Right atrium auricular region (tissue), 2 donors: Measurements from ENCODE around the gene ANKRD11. TPM values are rescaled to one million over a fixed set of nuclear protein-coding genes. Genes with fewer than 3 reads are reported as not detected.

Experiments
- DNase-seq: peaks from one replicate; pipeline ENCODE4 v3.0.0-alpha.2; 2019; ENCODE audit warnings: low spot score
- H3K27ac ChIP-seq, 2 donors: fragments of 200-600 bp; sonication (generic); 1 replicate in 1 of 2; 2 replicates in 1 of 2; pipeline ENCODE4 v1.5.1; 2016 to 2019
- H3K27me3 ChIP-seq, 2 donors: fragments of 200-600 bp; sonication (generic); one replicate each; pipeline versions ENCODE4 v1.5.1 to v1.6.0; 2017 to 2019
- H3K36me3 ChIP-seq: fragments of 200-600 bp; sonication (generic); one replicate; pipeline ENCODE4 v1.5.1; 2016
- H3K4me1 ChIP-seq, 2 donors: fragments of 200-600 bp; sonication (generic); one replicate each; pipeline versions ENCODE4 v1.5.1 to v1.6.0; 2017 to 2019
- H3K4me3 ChIP-seq, 2 donors: fragments of 200-600 bp; sonication (generic); 1 replicate in 1 of 2; 2 replicates in 1 of 2; pipeline ENCODE4 v1.5.1; 2017 to 2019; ENCODE audit warnings: mild to moderate bottlenecking in 1 of 2, moderate library complexity in 1 of 2
- H3K9me3 ChIP-seq, 2 donors: fragments of 200-600 bp; sonication (generic); one replicate each; pipeline ENCODE4 v1.5.1; 2019
- total RNA-seq, 2 donors: library from RNA; depleted of rRNA; stranded (reverse); fragments of >200 nt; gene quantifications; one replicate each; pipeline ENCODE4 v1.1.0, GENCODE V29; 2016
- TF ChIP-seq, protein P1 (sequence below), 2 donors: fragments of 200-600 bp; sonication (generic); IDR thresholded peaks; one replicate each; pipeline ENCODE4 v1.5.1; 2019; ENCODE audit warnings: antibody characterized with exemption in 2 of 2

The ANKRD11 gene
- total RNA-seq, 2 donors from 2014 or later = 55.2 to 68.1 TPM

DNA sequence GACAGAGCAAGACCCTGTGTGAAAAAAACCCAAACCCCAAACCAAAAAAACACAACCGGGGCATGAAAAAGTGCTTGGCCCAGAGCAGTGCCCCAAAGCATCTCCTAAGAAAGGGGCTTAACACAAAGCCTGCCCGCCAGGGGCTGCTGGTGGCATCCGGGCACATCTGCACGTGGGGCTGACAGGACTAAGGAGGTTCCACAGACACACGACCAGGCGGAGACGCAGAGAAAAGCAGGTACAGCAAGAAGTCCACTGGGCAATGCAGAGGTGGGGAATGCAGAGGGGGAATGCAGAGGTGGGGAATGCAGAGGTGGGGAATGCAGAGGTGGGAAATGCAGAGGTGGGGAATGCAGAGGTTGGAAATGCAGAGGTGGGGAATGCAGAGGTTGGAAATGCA, 163.6 kb downstream of the ANKRD11 start:
- peak overlapping the region; percentile 63 to 78 for H3K27ac ChIP-seq
- DNase-seq = no peak
- peaks cover 0 to 83% of the 10 kb centered on the region in 2 donors for H3K4me1 ChIP-seq

DNA sequence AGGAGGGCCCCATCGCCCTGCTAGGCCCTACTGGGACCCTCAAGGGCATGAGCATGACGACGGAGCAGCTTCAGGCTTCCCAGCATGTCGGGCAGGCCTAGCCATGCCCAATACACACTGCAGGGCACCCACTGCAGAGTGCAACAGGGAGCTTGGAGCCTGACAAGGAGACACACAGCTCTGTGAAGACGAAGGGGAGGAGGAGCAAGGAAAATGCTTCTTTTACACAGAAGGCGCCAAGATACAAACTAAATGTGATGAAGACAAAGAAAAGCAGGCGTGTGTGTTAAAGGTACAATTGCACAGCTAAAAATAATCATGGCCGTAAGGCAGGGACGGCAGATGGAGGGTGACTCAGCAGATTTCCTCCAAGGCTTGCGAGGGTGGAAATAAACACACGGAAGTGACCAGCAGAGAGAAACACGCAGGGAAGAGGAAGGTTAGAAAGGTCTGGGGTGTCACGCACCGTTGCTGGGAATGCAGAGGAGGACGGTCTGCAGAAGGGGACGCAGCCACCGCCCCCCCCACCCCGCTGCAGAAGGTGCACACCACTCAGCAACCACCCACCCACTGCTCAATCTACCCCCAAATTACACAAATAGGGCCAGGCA, 164.4 kb downstream of the ANKRD11 start:
- Histone ChIP-seq H3K27me3 (no peaks in the 10 kb centered on the region), H3K4me1 (peaks cover 0 to 85% of the 10 kb centered on the region in 2 donors), H3K9me3 (no peaks in the 10 kb centered on the region), H3K27ac (peak overlapping the region; percentile 63 to 78), H3K4me3 (peak overlapping the region in 1 of 2 donors; percentile 18), H3K36me3 (no peaks in the 10 kb centered on the region)
- TF ChIP-seq, protein P1, sequence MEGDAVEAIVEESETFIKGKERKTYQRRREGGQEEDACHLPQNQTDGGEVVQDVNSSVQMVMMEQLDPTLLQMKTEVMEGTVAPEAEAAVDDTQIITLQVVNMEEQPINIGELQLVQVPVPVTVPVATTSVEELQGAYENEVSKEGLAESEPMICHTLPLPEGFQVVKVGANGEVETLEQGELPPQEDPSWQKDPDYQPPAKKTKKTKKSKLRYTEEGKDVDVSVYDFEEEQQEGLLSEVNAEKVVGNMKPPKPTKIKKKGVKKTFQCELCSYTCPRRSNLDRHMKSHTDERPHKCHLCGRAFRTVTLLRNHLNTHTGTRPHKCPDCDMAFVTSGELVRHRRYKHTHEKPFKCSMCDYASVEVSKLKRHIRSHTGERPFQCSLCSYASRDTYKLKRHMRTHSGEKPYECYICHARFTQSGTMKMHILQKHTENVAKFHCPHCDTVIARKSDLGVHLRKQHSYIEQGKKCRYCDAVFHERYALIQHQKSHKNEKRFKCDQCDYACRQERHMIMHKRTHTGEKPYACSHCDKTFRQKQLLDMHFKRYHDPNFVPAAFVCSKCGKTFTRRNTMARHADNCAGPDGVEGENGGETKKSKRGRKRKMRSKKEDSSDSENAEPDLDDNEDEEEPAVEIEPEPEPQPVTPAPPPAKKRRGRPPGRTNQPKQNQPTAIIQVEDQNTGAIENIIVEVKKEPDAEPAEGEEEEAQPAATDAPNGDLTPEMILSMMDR (IDR thresholded peaks at IDR 0.05) = no peak
- DNase-seq = peak; percentile 83

More for the DNA sequence above, 163.6 kb downstream of the ANKRD11 start:
- H3K36me3 ChIP-seq = no peaks in the 10 kb centered on the region
- no peaks in the 10 kb centered on the region for H3K9me3 ChIP-seq
- H3K27me3 ChIP-seq = no peaks in the 10 kb centered on the region
- no peak overlapping the region for H3K4me3 ChIP-seq
- TF ChIP-seq, protein P1 (IDR thresholded peaks at IDR 0.05) = no peak

DNA sequence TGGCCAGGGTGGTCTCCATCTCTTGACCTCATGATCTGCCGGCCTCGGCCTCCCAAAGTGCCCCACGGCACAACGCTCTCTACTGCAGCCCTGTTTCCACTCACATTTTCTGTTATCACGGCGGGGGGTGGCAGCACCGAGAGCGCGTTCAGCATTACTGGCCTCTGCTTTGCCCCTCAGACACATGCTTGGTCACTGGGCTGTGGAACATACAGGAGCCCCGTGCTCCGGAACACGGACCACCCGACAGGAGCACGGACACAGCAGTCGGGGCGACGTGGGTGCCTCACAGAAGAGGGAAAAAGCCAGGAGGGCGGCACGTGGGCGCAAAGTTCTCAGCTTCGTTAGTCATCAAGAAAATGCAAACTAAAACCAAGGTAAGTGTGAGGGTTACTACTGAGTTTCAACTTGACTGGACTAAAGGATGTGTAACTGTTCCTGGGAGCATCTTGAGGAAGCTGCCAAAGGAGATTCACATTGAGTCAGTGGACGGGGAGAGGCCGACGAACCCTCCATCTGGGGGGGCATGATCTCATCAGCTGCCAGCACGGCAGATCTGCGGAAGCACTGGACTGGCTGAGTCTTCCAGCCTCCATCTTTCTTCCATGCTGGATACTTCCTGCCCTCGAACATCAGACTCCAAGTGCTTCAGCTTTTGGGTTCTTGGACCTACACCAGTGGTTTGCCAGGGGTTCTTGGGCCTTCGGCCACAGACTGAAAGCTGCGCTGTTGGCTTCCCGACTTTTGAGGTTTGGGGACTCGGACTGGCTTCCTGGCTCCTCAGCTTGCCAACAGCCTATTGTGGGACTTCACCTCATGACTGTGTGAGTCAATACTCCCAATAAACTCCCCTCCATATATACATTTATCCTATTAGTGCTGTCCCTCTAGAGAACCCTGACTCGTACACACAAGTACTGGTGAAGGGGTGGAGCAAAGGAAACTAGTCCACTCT, 166.0 kb downstream of the ANKRD11 start:
- Histone ChIP-seq H3K36me3 (no peaks in the 10 kb centered on the region), H3K27ac (peak overlapping the region; percentile 63 to 78), H3K9me3 (no peaks in the 10 kb centered on the region), H3K4me3 (no peak overlapping the region), H3K4me1 (peaks cover 4 to 85% of the 10 kb centered on the region in 2 donors), H3K27me3 (no peaks in the 10 kb centered on the region)
- TF ChIP-seq, protein P1 (IDR thresholded peaks at IDR 0.05) = no peak
- DNase-seq = no peak

DNA sequence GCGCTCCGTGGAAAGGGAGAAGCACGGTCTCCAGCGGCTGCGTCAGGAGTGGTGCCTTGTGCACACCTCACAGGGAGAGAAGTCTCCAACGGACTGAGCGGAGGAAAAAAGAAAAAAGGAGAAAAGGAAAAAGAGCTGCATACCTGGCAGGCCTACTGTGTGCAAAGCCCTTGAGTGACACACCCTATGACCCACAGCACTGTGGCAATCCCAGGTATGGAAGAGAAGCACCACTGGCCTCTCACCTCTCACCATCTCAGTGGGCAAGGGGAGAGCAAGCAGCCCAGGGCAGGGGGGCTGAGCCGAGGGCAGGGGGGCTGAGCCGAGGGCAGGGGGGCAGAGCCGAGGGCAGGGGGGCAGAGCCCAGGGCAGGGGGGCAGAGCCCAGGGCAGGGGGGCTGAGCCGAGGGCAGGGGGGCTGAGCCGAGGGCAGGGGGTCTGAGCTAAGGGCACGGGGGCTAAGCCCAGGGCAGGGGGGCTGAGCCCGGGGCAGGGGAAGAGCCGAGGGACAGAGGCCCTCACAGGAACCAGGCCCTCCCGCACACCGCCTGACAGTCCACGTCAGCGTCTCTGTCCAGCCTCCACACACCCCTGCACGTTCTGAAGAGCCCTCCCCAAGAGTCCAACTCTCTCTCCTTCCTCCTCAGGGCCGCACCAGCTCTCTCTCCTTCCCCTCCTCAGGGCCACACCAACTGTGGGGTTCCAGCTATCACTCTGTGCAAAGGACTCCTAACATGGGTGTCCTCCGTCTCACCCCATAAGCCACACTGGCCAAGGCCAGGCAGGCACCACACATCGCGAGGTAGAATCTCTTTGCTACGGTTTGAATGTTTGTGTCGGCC, 167.0 kb downstream of the ANKRD11 start:
- Histone ChIP-seq H3K36me3 (no peaks in the 10 kb centered on the region), H3K4me3 (no peak overlapping the region), H3K27me3 (no peaks in the 10 kb centered on the region), H3K9me3 (no peaks in the 10 kb centered on the region), H3K4me1 (peaks cover 4 to 88% of the 10 kb centered on the region in 2 donors), H3K27ac (peak overlapping the region; percentile 63 to 88)
- no peak for DNase-seq
- TF ChIP-seq, protein P1 (IDR thresholded peaks at IDR 0.05) = no peak

DNA sequence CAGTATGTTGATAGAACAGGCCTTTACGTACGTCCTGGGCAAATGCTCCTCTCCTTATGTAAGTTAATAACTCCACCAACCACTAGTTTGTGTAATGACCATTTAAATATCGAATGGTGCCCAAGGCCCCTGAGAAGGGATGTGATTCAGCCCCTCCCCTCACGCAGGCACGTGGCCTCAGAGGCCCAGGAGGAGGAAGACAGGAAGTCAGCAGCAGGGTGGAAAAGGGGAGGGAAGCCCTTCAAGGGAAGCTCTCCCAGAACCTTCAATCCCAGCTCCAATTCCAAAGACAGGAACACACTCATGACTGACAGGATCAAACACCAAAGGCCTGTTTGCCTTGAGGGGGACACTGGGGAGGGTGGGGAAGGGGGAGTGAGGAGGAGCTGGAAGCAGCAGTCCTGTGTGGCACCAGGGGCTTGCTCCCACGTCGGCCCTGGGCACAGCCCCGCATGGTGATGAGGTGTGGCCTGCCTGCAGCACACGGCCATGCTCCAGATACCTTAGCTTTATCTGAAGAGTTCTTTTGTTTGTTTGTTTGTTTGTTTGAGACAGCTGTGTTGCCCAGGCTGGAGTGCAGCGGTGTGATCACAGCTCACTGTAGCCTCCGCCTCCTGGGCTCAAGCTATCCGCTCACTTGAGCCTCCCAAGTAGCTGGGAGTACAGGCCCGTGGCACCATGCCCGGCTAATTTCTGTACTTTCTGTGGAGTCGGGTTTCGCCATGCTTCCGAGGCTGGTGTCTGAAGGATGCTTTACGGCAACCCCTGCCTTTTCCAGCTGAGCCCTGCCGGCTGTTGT, 167.8 kb downstream of the ANKRD11 start:
- H3K36me3 ChIP-seq = no peaks in the 10 kb centered on the region
- no peak overlapping the region for H3K4me3 ChIP-seq
- TF ChIP-seq, protein P1 (IDR thresholded peaks at IDR 0.05) = no peak
- peaks cover 4 to 96% of the 10 kb centered on the region in 2 donors for H3K4me1 ChIP-seq
- no peaks in the 10 kb centered on the region for H3K9me3 ChIP-seq
- no peaks in the 10 kb centered on the region for H3K27me3 ChIP-seq
- peak overlapping the region; percentile 7 to 88 for H3K27ac ChIP-seq
- no peak for DNase-seq
